ENCODE measurements around the gene BLM.
"Not testable (repeated sequence)": the region's sequence is repeated elsewhere in the genome, so short reads cannot be mapped to it uniquely, and the experiment has no call there.

BLM gene

DNA sequence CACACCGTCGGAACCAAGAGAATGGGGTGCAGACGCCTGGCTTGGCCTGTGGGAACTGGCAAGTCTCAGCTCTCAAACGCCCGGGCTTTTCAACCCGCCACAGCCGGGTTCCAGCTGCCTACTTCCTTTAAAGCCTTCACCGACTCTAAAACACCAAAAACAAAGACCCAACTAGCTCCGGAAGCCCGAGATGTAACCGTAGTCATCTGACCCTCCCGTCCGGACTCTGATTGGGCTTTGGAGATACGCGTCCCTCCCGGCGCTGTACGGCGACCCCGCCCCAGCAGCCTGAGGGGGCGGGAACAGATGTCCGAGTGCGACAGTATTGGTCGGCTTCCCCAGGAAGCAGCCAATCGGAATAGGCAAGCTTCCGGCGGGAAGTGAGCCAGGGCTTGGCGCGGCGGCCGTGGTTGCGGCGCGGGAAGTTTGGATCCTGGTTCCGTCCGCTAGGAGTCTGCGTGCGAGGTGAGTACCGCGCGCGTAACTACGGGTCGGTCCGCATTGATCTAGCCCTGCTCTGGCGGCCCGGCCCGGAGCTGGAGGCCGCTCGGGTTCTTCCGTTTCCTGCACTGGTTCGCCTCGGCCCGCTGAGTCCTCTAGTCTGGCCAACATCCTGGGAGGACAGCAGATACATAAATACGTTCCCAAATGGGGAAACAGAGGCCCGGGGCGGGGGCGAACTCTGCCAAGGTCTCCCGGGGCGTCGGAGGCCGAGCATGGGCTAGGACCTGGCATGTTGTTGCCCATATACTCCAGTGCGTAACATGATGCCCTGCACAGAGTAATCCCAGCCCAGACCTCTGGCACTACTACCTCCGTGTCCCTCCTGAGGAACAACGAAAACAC, at the start of gene BLM:
TSS of gene BLM (plus strand) at position 371 of the 846 bp plus-strand sequence. CDS start 30,047 bp downstream, outside the sequence.
- peak; percentile 92 to 93 for DNase-seq

DNA sequence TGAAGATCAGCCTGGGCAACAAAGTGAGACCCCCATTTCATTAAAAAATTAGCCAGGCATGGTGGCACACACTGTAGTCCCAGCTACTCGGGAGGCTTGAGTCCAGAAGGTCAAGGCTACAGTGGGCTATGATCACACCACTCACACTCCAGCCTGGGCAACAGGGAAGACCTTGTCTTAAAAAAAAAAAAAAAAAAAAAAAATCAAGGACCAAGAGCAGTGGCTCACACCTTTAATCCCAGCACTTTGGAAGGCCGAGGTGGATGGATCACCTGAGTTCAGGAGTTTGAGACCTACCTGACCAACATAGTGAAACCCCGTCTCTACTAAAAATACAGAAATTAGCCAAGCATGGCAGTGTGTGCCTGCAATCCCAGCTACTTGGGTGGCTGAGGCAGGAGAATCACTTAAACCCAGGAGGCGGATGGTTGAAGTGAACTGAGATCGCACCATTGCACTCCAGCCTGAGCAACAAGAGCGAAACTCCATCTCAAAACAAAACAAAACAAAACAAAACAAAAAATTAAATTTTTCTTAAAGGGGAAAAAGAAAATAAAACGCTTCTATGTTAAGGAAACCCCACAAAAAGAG, 49.3 kb upstream of the BLM start:
- not testable (repeated sequence) for DNase-seq

DNA sequence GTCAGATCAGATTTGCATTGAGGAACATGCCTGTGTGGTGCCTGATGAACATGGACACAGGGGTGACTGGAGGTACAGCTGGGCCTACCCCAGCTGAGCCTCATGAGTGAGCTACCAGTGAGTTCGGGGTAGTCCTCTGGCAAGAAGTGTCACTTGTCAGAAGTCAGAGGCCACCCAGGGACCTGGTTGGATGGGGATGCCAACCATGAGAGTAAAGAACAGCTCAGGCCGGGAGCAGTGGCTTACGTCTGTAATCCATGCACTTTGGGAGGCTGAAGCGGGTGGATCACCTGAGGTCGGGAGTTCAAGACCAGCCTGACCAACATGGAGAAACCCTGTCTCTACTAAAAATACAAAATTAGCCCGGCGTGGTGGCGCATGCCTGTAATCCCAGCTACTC, 46.5 kb upstream of the BLM start:
- not testable (repeated sequence) for DNase-seq

DNA sequence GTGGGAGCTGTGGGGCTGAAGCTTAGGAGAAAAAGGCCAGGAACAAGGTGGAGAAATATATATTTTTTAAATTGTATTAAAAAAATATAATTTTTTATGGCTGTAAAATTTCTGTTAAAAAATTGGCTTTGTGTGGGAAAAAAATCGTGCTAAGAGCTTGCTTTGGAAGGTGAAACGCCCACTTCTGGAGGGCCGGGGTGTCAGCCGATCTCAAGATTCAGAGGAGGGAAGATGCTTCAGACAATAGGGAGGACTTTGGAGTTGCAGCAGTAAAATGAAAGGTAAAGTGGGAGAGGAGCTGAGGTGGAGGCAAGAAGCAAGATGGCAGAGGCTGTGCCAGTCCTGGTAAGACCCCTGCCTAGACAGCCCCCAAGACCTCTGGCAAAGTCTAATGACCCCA, 45.9 kb upstream of the BLM start:
- no peak for DNase-seq

DNA sequence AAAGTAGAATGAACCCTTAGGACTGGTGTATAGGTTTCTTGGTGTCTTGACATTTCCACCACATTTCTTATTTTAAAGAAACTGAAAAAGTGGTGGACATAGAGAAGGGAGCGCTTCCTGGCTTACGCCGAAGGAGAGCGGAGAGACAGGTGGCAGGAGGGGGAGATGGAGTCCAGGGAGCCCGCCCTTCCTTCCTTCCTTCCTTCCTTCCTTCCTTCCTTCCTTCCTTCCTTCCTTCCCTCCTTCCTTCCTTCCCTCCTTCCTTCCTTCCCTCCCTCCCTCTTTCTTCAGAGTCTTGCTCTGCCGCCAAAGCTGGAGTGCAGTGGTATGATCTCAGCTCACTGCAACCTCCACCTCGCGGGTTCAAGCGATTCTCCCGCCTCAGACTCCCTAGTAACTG, 43.8 kb upstream of the BLM start:
- DNase-seq, result not testable (repeated sequence)

DNA sequence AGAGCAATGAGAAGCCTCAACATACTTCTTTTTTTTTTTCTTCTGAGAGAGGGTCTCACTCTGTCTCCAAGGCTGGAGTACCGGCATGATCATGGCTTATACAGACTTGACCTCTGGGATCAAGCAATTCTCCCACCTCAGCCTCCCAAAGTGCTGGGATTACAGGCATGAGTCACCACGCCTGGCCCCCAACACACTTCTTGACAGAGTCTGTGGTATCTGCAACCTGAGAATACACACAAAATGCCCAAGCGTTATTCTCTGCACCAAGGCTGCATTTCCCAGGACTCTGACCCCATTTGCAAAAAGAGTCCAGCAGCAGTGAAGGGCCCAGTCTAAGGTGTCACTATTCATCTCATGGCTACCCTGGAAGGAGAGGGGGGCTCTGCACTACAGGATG, 42.7 kb upstream of the BLM start:
- DNase-seq, result no peak

DNA sequence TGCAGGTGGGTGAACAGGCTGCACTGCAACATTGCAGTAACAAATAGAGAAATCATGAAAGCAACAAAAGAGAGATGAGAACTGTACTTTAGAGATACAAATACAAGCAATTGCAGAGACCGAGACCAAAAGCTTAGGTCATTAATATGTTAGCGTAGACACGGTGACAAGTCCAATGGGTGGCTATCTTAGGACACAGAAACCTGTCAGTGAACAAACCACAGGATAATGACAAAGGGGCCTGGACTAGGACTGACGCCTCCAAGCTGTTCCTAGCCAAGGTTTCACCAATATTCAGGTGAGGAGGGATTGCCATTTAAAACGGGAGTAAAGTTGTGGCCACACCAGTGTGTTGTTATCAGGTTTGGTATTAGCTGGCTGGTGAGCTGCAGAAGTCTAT, 41.7 kb upstream of the BLM start:
- no peak for DNase-seq

DNA sequence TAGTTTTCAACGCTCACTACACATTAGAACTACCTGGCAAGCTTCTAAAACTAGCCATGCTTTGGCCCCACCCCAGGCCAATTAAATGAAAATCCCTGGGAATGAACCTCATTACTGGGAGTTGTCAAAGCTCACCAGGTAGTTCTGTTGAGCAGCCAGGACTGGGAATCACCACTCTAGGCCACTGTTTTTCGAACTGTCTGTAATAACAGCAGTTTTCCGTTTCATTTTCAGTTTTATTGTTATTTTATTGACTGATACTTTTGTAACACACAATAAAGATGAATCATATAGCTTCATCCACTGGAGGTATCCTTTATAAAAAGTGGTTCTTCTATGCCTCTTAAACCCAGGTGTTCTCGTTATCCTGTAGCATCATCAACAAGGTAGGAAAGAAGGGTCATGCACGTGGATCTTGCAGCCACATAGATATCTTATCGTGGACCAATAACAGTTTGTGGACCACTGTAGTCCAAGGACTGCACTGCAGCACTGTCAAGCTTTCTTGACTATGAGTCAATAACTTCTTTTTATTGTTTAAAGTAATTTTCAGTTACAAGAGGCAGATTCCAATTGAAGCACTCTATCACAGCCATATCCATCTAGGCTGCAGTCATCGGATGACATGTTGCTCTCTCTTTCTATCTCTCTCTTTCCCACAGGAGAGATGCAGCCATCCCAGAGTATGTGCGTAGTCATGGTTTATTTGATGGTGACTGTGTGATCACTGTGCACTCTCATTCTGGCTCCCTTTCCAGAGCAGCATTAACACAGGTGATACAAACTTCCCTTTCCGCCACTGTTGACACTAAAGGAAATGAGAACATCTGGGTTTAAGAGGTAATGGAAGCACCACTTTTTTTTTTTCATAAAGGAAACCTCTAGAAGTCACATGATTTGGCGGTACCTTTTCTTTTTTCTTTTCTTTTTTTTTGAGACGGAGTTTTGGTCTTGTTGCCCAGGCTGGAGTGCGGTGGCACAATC, 39.0 kb upstream of the BLM start:
- DNase-seq, result no peak

DNA sequence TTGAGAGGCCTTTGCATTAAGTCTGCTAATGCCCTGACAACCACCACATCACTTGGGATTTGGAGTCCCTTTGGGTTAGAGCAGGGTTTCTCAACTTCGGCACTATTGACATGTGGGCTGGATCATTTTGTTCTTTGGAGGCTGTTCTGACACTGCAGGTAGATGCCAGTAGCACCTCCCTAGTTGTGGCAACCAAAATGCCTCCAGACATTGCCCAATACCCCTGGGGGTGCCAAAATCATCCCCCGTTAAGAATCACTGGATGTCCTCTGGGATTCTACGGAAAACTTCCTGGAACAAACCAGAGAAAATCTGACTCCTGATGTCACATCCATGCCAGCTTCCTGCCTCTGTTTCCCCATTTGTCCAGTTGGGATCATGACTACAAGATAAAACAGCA, 37.2 kb upstream of the BLM start:
- DNase-seq, result no peak

DNA sequence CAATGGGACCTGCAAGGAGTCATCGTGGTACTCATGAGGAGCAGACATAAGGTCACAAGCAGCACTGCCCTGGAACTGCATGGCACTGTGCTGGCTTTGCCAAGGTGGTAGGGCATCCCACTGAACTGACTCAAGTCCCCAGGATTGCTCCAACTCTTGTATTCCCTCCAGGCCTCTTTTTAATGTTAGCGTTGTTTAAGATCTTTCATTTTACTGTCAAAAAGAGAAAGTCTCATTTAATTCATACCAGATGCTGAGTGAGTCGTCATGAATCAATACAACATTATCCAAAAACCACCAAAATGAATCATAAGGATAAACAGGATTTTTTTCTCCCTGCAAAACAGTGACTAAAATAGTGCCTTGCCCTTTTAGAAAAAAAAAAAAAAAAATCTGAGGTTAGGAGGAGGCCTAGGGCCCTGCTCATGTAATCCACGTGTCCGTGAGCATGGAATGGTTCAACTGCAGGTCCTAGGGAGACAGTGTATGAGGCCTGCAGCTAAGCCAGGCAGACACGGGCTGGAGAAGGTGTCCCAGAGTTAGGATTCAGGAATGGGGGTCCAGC, 36.7 kb upstream of the BLM start:
- no peak for DNase-seq

DNA sequence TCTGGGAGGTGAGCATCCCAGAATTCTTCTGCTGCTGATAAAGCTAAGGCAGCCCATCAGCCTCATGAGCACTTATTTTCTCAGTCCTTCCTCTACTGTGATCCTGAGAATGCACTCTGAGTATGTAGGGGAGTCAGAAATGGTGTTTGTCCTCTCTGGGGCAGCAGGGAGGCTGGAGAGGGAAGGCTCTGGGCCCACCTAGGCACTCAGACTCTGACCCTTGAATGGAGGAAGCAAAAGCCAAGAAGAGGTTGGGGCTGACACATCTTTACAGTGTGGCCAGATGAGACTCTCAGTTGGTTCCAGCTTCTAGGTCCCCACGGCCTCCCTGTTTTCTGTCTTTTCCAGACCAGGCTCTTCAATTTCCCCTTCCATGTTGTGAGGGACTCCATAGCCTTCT, 36.1 kb upstream of the BLM start:
- DNase-seq, result no peak

DNA sequence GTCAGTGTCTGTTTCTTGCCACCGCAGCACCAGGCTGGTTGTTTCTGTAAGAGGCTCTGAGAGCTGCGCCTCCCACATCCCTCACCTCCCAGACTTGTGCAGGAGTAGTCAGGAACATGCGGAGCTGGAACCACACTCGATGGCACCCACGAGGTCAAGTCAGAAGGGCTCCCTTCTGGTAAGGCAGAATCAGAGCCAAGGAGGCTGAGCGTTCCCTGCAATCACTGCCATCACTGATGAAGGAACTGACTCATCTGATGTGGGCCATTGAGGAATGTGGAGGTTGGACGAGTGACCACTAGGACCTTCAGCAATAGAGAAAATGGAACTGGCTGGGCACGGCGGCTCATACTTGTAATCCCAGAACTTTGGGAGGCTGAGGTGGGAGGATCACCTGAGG, 35.7 kb upstream of the BLM start:
- DNase-seq, result no peak

DNA sequence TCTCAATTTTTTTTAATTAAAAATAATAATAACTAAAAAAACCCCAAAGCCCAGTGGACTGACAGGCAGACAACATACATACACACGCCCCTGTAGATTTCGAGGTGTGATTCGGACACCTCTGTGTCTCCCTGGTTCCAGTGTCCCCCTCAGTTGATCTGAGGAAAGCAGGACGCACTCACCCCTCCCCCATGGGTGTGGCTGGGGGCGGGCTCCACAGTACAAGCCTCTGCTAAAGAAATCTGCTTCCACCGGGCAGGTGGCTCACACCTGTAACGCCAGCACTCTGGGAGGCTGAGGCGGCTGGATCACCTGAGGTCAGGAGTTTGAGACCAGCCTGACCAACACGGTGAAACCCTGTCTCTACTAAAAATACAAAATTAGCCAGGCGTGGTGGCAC, 33.8 kb upstream of the BLM start:
- DNase-seq, result no peak

DNA sequence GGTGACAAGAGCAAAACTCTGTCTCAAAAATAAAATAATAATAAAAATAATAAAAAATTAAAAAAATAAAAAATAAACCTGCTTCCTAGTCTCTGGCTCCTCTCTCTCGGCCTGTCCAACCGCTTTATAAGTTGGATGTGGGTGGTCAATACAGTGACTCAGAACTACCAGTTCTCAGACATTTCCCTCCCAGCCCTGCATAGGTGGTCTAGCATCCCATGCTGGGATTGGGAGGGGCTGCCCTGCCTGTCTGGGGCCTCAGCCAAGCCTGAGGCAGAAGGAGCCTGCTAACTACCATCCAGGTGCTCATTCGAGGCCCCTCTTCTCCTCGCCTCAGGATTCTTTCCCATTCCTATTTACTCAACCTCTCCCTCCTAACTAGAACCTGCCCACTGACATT, 33.3 kb upstream of the BLM start:
- no peak for DNase-seq

DNA sequence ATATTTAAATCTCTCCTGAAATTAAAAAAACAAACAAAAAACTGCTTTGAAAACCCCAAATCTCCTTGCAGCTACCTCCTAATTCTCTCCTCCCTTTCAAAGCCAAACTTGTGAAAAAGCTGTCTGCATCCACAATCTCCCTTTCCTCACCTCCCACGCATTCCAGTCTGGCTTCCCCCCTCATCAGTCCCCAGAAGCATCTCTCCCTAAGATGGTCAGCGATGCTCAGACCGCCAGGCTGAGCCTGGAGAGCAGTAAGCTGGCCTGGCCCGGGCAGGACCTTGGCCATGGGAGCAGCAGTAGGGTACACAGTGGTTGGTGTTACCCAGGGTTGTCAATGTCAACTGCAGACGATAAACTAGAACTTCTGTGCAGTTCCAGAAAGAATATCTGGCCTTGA, 32.9 kb upstream of the BLM start:
- DNase-seq, result no peak

DNA sequence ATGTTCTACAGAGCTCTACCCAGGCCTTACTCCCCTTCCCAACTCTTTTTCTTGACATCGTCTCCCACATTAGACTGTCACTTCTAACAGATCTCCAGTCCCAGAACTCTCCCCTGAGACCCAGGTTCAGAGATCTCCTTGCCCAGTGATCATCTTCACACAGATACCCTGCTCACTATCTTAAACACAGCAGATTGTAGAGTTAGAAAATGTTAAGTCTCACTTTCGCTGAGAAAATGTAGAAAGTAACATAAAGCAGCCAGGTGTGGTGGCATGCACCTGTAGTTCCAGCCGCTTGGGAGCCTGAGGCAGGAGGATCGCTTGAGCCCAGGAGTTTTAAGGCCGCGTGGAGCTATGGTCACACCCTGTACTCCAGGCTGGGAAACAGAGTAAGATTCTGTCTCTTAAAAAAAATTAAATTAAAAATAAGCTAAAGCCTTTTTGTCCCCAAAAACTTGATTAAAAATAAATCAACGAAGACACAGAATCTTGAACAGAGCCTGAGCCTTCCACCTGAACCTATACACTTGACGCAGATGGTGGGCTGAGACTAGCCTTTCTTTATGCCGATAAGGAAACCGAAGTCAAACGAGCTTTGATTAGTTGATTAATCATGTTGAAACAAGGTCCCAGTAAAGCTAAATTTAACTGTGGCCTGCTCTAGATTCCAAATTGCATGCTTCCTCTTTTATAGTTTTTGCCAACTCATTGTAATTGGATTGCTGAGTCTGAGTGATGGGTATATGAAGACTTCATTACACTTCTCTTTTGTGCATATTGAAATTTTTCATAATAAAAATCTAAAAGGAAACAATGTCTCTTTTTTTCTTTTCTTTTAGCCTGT, 31.3 kb upstream of the BLM start:
- DNase-seq, result no peak

DNA sequence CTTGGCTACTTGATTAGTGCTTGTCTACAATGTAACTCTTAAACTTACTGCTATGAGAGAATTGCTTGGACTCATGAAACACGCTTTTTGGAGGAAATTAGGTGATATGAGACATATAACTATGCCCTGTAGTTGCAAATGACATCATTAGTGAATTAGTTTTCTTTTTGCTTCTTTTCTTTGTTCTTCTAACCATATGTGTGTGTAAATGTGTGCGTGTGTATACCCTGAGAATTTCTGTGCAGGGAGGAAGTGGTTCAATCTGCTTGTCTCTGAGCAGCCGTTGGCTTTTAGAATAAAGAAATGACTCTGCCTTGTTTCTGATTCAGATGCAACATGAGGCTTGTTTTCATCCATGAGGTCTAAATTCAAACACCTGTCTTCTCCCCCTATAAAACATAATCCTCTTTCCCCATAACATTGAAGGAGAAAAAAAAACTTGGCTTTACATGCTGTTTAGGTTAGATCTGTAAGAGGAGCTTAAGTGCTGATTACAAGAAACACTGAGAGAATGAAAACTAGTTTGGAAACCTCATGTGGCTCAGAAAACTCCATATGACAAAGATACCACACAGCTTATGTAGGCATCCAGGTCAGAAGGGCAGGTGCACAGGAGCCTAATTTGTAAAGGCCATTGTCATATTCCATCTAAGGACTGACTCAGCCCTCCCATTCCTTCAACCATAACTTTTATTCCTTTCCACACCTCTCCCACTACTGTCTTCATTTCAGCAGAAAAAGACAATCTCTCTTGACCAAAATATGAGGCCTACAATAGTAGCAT, 30.5 kb upstream of the BLM start:
- no peak for DNase-seq

DNA sequence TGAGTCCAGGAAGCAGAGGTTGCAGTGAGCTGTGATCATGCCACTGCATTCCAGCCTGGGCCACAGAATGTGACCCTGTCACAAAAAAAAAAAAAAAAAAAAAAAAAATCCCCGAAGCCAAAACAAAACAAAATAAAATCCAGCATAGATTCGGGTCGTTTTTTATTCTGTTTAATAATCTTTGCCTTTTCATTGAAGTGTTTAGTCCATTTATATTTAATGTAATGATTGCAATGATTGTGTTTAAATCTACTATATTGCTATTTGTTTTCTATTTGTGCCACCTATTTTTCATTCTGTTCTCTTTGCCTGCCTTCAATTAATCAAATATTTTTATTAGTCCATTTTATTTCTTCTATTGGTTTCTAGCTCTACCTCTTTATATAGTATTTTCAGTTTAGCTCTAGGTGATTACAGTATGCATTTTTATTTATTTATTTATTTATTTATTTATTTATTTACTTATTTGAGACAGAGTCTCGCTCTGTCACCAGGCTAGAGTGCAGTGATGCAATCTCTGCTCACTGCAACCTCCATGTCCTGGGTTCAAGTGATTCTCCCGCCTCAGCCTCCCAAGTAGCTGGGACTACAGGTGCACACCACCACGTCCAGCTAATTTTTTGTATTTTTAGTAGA, 27.7 kb upstream of the BLM start:
- DNase-seq, result not testable (repeated sequence)

DNA sequence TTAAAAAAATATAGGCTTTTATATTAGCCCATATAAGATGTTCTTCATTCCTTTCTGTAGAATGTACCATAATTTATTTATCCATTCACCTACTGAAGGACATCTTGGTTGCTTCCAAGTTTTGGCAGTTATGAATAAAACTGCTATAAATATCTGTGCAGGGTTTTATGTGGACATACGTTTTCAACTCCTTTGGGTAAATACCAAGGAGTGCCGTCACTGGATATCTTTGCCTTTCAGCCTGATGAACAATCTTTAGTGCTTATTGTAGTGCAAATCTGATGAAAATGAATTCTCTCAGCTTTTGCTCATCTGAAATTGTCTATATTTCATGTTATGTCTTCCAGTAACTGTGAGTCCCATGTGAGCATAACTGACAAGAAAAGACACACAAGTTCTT, 26.6 kb upstream of the BLM start:
- DNase-seq, result no peak

DNA sequence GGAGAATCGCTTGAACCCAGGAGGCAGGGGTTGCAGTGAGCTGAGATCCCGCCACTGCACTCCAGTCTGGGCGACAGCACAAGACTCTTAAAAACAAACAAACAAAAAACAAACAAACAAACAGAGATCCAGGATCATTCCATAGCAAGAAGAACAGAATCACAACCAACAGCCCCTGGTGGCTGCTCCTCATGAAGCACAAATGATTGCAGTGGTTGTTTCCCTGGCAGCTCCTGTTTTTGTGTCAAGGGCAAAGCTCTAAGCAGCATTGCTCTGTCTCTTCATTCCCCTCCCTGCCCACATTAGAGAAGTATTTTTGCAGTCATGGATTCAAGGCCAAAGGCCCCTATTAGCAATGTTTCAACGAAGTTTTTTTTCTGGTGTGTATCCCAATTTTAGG, 25.8 kb upstream of the BLM start:
- DNase-seq, result no peak
